ENCODE data around the gene DHRS13. TPM values are rescaled to one million over a fixed set of nuclear protein-coding genes. Genes with fewer than 3 reads are reported as not detected.
"Not testable (repeated sequence)": the region's sequence is repeated elsewhere in the genome, so short reads cannot be mapped to it uniquely, and the experiment has no call there.

The DHRS13 gene
- total RNA-seq, 3 donors from 2014 or later = 20.7 to 24.5 (median 21.8) TPM

DNA sequence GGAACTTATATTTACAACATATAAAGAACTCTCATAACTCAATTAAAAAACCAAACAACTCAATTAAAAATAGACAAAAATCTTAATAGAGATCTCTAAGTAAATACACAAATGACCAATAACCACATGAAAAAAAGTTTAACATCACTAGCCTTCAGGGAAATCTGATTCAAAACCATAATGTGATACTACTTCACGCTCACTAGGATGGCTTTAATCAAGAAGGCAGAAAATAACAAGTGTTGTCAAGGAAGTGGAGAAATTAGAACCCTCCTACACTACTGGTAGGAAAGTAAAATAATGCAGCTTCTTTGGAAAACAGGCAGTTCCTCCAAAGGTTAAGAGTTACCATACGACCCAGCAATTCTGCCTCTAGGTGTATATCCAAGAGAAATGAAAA, 40.0 kb upstream of the DHRS13 start:
- no peak for ATAC-seq

DNA sequence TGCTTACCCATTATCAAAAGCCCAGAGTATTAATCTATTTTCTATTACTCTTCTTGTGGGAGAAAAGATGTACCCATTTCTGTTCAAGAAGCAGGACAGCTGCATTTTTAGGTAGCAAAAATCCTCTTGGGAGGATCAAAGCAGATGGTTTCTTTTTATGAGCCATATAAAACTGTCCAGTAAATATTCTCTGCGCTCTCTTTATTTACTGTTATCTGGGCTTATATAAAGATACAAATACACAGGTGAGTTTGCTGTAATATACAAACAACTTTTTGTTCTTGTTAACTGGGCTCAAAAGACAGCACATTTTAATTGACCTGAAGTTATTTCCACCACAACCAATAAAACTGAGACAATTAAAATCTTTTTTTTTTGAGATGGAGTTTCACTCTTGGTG, 38.4 kb upstream of the DHRS13 start:
- DNase-seq = no peak
- Mint-ChIP-seq H3K9me3 (no peaks in the 10 kb centered on the region), H3K27me3 (ENCODE audit: low read depth) (no peaks in the 10 kb centered on the region), H3K36me3 (ENCODE audit: insufficient read depth) (peaks cover 23% of the 10 kb centered on the region), H3K4me1 (ENCODE audit: low read depth) (peaks cover 90% of the 10 kb centered on the region), H3K4me3 (no peak overlapping the region)
- ATAC-seq = no peak

More for the DNA sequence above, 40.0 kb upstream of the DHRS13 start:
- peaks cover 90% of the 10 kb centered on the region for H3K4me1 Mint-ChIP-seq (ENCODE audit: low read depth)
- no peaks in the 10 kb centered on the region for H3K9me3 Mint-ChIP-seq
- no peak for DNase-seq
- no peaks in the 10 kb centered on the region for H3K27me3 Mint-ChIP-seq (ENCODE audit: low read depth)
- H3K4me3 Mint-ChIP-seq = no peak overlapping the region
- H3K36me3 Mint-ChIP-seq (ENCODE audit: insufficient read depth) = peaks cover 22% of the 10 kb centered on the region

DNA sequence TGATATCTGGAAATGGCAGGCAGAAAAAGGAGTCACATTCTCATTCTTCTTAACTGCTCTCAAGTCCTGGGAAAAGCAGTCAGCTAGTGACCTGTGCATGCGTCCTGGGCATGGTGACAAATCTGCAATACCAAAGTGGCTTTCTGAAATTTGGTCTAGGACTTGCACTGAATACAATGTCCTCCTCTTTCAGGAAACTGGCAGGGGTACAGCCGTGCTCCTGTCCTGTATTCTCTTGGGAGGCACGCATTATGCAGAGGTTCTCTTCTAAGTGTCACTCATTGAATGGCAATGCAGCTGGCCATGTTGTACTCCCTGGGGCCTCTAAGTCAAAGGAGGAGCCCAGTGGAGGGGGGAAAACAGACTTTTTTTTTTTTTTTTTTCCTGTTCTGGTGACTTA, 37.8 kb upstream of the DHRS13 start:
- H3K9me3 Mint-ChIP-seq = no peaks in the 10 kb centered on the region
- H3K27me3 Mint-ChIP-seq (ENCODE audit: low read depth) = no peaks in the 10 kb centered on the region
- H3K4me3 Mint-ChIP-seq = no peak overlapping the region
- no peak for DNase-seq
- peaks cover 89% of the 10 kb centered on the region for H3K4me1 Mint-ChIP-seq (ENCODE audit: low read depth)
- H3K36me3 Mint-ChIP-seq (ENCODE audit: insufficient read depth) = peaks cover 24% of the 10 kb centered on the region
- no peak for ATAC-seq

DNA sequence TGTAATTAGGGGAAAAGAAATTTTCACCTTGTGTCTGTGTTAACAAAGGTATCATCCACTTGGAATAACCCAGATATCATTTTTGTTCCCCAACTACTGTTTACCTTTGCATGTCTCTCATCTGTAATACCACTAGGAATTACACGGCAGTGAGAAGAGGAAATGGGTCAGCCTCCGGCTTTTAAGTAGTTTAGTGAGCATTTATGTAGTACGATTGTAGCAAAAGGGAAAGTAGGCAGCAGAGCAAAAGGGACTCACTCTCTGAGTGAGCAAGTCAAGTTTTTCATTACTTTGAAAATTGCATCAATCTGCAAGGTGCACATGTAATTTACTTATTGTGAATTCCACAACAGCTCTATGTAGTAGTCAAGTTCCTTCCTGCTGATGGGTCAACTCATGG, 37.3 kb upstream of the DHRS13 start:
- Mint-ChIP-seq H3K9me3 (no peaks in the 10 kb centered on the region), H3K36me3 (ENCODE audit: insufficient read depth) (peaks cover 20% of the 10 kb centered on the region), H3K4me1 (ENCODE audit: low read depth) (peaks cover 86% of the 10 kb centered on the region), H3K27me3 (ENCODE audit: low read depth) (no peaks in the 10 kb centered on the region), H3K4me3 (no peak overlapping the region)
- DNase-seq (no peak), ATAC-seq (peak; percentile 69 to 81)

DNA sequence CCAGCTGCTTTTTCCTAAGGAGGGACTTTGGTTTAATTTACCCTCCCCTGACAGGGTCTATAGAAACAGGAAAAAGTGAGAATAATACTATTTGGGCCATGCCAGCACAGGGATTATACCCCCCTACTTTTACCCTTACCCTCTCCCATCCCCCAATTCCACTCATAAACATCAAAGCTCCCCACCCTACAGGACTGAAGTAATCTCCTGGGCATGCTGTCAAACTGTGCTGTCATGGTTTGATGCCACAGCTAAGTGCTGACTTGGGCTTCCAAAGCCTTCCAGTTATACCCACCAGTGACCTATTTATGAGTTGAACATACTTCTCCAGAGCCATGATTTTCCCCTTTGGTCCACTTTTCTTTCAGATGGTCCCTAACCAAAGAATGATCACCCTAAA, 35.7 kb upstream of the DHRS13 start:
- no peak for DNase-seq
- ATAC-seq = no peak
- H3K9me3 Mint-ChIP-seq = no peaks in the 10 kb centered on the region
- no peak overlapping the region for H3K4me3 Mint-ChIP-seq
- H3K27me3 Mint-ChIP-seq (ENCODE audit: low read depth) = no peaks in the 10 kb centered on the region
- peaks cover 12% of the 10 kb centered on the region for H3K36me3 Mint-ChIP-seq (ENCODE audit: insufficient read depth)
- H3K4me1 Mint-ChIP-seq (ENCODE audit: low read depth) = peaks cover 80% of the 10 kb centered on the region

DNA sequence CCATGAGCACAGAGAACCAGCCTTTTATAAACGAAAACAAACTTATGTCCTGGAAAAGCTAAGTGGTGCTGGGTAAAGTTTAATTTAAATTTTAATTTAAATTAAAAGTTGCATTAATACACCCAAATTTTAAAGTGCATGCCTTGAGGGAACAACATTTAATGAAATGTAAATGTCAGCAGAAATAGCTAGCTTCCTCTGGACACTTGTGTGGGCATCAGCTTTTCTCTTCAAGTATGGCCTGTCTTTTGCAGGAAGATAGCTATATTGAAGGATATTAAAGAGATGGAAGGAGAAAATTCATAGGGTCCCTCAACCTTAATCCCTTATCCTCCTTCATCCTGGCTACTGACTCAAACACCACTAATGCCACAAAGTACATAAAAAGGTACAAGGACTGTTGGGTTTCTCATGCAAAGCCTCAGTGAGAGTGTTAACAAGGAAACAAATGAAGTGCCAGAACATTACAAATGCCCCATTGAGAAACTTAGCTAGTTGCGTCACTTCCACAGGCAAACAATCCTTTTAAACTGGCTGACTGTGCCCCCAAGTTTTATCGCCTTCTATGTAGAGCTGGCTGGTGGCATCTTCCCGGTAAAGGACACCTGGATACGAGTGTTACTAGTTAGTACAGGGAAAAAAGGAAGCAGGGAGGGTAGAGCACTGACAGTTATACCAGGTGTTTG, 34.3 kb upstream of the DHRS13 start:
- DNase-seq (no peak), ATAC-seq (no peak)
- H3K36me3 Mint-ChIP-seq (ENCODE audit: insufficient read depth) = peaks cover 8% of the 10 kb centered on the region
- no peak overlapping the region for H3K4me3 Mint-ChIP-seq
- H3K4me1 Mint-ChIP-seq (ENCODE audit: low read depth) = peaks cover 76% of the 10 kb centered on the region
- H3K27me3 Mint-ChIP-seq (ENCODE audit: low read depth) = no peaks in the 10 kb centered on the region
- H3K9me3 Mint-ChIP-seq = no peaks in the 10 kb centered on the region

DNA sequence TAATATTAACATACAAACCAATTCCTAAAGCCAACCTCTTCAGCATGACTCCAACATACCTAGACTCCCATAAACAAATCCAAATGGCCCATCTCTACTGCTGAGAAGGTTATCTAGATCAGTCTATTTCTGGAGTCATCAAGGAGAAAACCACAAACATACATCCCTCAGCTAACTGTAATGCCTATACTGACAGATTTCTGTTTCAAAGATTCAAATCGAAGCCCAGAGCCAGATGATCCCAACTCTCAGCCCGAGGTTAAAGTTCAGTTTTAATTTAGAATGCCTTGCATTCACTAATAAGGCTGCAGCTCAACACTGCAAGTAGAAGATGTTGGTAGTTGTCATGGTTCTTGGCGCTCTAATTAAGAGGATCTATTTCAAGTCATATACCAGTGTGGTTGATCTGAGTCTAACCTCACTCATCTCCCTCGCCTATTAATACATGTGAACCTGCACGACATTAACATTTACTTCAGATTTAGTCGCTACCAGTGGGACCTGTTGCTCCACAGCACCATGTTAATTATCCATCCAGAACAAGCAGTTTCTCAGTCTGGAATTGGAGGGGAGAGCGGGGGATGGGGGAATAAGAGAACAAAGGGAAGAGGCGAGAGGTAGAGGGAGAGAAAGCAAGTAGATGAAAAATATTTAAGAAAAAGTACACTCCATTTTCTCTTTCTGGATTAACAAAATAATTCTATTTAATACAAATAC, 33.0 kb upstream of the DHRS13 start:
- no peaks in the 10 kb centered on the region for H3K9me3 Mint-ChIP-seq
- H3K4me3 Mint-ChIP-seq = no peak overlapping the region
- peaks cover 70% of the 10 kb centered on the region for H3K4me1 Mint-ChIP-seq (ENCODE audit: low read depth)
- H3K36me3 Mint-ChIP-seq (ENCODE audit: insufficient read depth) = peaks cover 8% of the 10 kb centered on the region
- no peaks in the 10 kb centered on the region for H3K27me3 Mint-ChIP-seq (ENCODE audit: low read depth)
- DNase-seq = no peak
- no peak for ATAC-seq

DNA sequence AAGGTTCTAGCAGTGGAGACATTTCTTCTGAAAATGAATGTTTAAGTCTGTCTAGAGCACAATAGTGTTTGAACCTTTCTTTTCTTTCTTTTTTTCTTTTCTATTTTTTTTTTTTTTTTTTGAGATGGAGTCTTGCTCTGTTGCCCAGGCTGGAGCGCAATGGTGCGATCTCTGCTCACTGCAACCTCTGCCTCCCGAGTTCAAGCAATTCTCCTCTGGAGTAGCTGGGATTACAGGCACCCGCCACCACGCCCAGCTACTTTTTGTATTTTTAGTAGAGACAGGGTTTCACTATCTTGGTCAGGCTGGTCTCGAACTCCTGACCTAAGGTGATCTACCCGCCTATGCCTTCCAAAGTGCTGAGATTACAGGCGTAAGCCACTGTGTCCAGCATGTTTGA, 31.6 kb upstream of the DHRS13 start:
- not testable (repeated sequence) for ATAC-seq; H3K27me3 Mint-ChIP-seq (ENCODE audit: low read depth); H3K4me3 Mint-ChIP-seq; DNase-seq; H3K9me3 Mint-ChIP-seq
- Mint-ChIP-seq H3K36me3 (ENCODE audit: insufficient read depth) (peaks cover 16% of the 10 kb centered on the region), H3K4me1 (ENCODE audit: low read depth) (peaks cover 65% of the 10 kb centered on the region)

DNA sequence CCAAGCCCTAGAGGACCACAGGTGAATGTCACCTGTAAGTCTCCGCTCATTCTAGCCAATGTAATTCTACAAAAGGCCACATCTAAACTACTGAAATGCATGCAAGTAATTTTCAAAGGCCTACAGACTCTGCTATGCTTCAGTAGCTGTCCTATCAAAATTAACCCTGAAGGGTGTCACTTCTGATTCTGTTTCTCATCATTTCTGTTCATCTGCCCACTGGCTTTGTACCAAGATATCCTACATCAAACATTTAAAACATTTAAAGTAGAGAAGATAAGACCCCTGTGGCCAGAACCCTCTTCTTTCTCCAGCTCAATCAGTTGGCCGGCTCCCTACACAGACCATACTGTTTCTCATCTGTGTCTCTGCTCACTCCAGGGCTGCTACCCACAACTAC, 26.9 kb upstream of the DHRS13 start:
- Mint-ChIP-seq H3K27me3 (ENCODE audit: low read depth) (no peaks in the 10 kb centered on the region), H3K4me1 (ENCODE audit: low read depth) (peaks cover 61% of the 10 kb centered on the region), H3K4me3 (no peak overlapping the region), H3K36me3 (ENCODE audit: insufficient read depth) (peaks cover 30% of the 10 kb centered on the region), H3K9me3 (peaks cover 10% of the 10 kb centered on the region)
- ATAC-seq (no peak), DNase-seq (no peak)

DNA sequence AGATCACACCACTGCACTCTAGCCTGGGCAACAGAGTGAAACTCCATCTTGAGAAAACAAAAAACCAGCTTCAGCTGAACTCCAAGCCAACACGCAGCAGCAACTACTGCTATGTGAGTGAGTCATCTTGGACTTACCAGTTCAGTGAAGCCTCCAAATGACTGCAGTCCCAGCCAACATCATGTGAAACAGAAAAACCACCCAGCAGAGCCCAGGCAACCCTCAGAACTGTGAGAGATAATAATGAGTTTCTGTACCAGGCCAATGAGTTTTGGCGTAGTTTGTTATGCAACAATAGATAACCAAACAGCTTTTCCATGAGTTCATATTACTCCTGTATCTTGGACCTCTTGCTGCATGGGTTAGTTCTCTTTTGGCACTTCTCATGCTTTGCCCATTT, 25.2 kb upstream of the DHRS13 start:
- peaks cover 64% of the 10 kb centered on the region for H3K4me1 Mint-ChIP-seq (ENCODE audit: low read depth)

DNA sequence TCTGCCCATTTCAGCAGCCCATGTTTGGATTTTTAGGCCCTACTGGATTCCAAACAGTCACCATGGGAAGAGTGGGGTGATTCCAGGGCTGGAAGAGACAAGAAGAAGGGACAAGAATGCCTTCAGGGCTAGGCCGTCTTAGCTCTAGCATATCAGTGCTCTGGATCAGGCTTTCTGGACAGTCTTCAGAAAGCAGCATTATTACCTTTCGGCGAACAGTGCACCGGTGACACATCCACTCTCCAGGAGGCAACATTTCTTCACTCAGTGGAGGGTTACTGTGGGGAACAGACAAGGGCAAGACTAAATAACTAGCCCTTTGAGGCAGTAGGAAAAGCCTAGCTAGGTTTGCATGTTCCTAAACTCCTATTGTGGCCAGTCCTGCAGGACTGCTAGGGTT, 23.9 kb upstream of the DHRS13 start:
- H3K9me3 Mint-ChIP-seq = peaks cover 10% of the 10 kb centered on the region
- no peak for DNase-seq
- peaks cover 65% of the 10 kb centered on the region for H3K4me1 Mint-ChIP-seq (ENCODE audit: low read depth)
- ATAC-seq = no peak
- H3K27me3 Mint-ChIP-seq (ENCODE audit: low read depth) = no peaks in the 10 kb centered on the region
- H3K36me3 Mint-ChIP-seq (ENCODE audit: insufficient read depth) = peaks cover 43% of the 10 kb centered on the region
- no peak overlapping the region for H3K4me3 Mint-ChIP-seq

More for the DNA sequence above, 25.2 kb upstream of the DHRS13 start:
- ATAC-seq = peak; percentile 68 to 69
- no peak for DNase-seq
- Mint-ChIP-seq H3K4me3 (no peak overlapping the region), H3K9me3 (peaks cover 10% of the 10 kb centered on the region), H3K36me3 (ENCODE audit: insufficient read depth) (peaks cover 39% of the 10 kb centered on the region), H3K27me3 (ENCODE audit: low read depth) (no peaks in the 10 kb centered on the region)

DNA sequence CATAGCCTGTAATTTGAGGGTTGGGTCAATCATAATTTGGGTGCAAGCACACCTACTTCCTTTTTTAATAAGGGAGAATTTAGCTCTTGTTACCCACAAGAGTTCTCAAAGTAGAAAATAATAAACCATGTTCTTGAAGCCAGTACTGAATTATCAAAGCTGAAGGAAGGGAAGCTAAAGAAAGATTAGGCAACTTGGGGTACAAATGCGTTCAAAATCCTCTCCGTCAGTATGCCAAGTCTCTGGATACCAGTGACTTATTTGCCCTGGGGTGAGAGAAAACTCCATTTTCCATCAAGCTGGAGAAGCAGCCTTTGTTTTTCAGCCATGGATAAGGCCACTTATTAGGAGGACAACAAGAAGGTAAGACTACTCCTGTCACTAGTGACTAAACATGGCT, 23.5 kb upstream of the DHRS13 start:
- DNase-seq (no peak), ATAC-seq (no peak)
- H3K4me1 Mint-ChIP-seq (ENCODE audit: low read depth) = peaks cover 61% of the 10 kb centered on the region
- no peaks in the 10 kb centered on the region for H3K27me3 Mint-ChIP-seq (ENCODE audit: low read depth)
- H3K9me3 Mint-ChIP-seq = peaks cover 10% of the 10 kb centered on the region
- H3K4me3 Mint-ChIP-seq = peak overlapping the region; percentile 40
- peaks cover 47% of the 10 kb centered on the region for H3K36me3 Mint-ChIP-seq (ENCODE audit: insufficient read depth)

DNA sequence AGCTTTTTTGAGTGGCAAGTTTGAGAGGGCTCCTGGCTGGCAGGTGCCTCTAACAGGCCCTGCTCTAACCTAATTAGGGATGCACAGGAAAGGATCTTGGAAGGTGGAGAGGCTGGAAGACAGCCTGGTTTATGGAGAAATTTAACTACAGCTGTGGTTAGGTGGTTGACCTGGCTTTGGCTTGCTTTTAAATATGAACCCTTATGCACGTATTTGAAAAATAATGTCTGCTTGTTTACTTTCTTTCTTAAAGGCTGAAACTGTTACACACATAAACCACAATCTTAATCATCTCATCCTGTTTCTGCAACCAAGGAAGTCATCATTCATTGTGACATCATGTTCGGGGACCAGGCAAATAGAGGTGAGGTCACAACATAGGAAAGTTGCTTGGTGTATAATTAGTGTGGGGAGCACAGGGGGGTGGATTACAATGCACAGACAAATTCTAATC, 23.1 kb upstream of the DHRS13 start:
- Mint-ChIP-seq H3K36me3 (ENCODE audit: insufficient read depth) (peaks cover 49% of the 10 kb centered on the region), H3K4me3 (peak overlapping the region; percentile 40)
- peak; percentile 29 for DNase-seq

DNA sequence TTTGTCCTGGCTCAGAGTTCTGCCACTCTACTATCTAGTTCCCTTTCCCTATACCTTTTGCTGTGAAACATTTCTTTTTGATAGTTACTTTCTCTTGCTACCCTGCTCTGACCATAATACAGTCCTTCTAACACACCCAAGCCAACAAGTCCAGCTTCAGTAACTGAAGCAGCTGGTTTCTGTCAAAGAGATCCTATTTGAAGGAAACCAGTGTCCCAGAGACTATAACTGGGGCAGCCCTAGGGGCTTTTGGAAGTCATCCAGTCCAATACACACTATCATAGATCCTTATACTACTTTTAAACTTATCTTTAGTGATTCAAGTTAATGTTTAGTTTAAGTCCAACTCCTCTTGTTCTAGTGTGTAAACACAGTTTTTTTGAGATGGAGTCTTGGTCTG, 17.3 kb upstream of the DHRS13 start:
- Mint-ChIP-seq H3K27me3 (ENCODE audit: low read depth) (no peaks in the 10 kb centered on the region), H3K9me3 (no peaks in the 10 kb centered on the region), H3K36me3 (ENCODE audit: insufficient read depth) (peaks cover 53% of the 10 kb centered on the region), H3K4me1 (ENCODE audit: low read depth) (peaks cover 25% of the 10 kb centered on the region), H3K4me3 (no peak overlapping the region)
- ATAC-seq (no peak), DNase-seq (no peak)

More for the DNA sequence above, 23.1 kb upstream of the DHRS13 start:
- H3K9me3 Mint-ChIP-seq = peaks cover 10% of the 10 kb centered on the region
- ATAC-seq = peak; percentile 89 to 90
- H3K27me3 Mint-ChIP-seq (ENCODE audit: low read depth) = no peaks in the 10 kb centered on the region
- H3K4me1 Mint-ChIP-seq (ENCODE audit: low read depth) = peaks cover 61% of the 10 kb centered on the region

DNA sequence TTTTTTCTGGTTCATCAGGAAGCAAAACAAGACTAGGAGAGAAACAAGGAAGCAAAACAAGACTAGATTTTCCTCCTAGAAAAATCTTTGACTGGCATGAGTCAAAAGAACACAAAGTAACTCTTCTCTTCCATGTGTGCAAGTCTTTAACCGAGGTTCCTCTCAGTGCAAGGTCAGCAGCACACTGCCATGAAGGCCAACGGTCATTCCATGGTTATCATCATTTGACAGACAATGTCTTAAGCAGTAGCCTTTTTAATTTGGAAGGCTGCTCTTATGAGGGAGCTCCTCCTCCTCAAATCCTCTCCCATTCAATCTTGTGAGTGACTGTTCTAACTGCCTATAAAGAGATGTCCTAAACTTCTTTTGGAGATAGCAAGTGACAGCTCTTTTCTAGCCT, 15.4 kb upstream of the DHRS13 start:
- peaks cover 4% of the 10 kb centered on the region for H3K9me3 Mint-ChIP-seq
- DNase-seq (no peak), ATAC-seq (no peak)
- H3K27me3 Mint-ChIP-seq (ENCODE audit: low read depth) = no peaks in the 10 kb centered on the region
- H3K4me1 Mint-ChIP-seq (ENCODE audit: low read depth) = peaks cover 10% of the 10 kb centered on the region
- no peak overlapping the region for H3K4me3 Mint-ChIP-seq
- H3K36me3 Mint-ChIP-seq (ENCODE audit: insufficient read depth) = peaks cover 54% of the 10 kb centered on the region
